Liver (tissue), 3 donors: ENCODE data around the gene XXYLT1.

Source experiments
- CTCF ChIP-seq: fragments of 150-350 bp; IDR thresholded peaks from 2 replicates; pipeline ENCODE4 v1.5.1; 2017; ENCODE audit warnings: improper control_type of control experiment, low read depth, low read length; ENCODE audit not compliant: missing input control
- EGR1 ChIP-seq, 2 donors: IDR thresholded peaks; 2 replicates each; pipeline ENCODE4 v1.6.1; 2016 to 2018; ENCODE audit warnings: antibody characterized with exemption in 2 of 2, low read depth in 2 of 2
- FOXA2 ChIP-seq: IDR thresholded peaks from 2 replicates; pipeline ENCODE4 v1.6.1; 2016; ENCODE audit warnings: antibody characterized with exemption
- HNF4A ChIP-seq, 2 donors: conservative IDR thresholded peaks; 2 replicates each; pipeline ENCODE4 v1.6.1; 2016; ENCODE audit warnings: antibody characterized with exemption in 2 of 2, mild to moderate bottlenecking in 2 of 2
- JUND ChIP-seq, 2 donors: IDR thresholded peaks; 2 replicates each; pipeline ENCODE4 v1.6.1; 2016; ENCODE audit warnings: antibody characterized with exemption in 2 of 2
- MAX ChIP-seq: IDR thresholded peaks from 2 replicates; pipeline ENCODE4 v1.6.1; 2016; ENCODE audit warnings: antibody characterized with exemption
- NR2F2 ChIP-seq: IDR thresholded peaks from 2 replicates; pipeline ENCODE4 v1.6.1; 2016; ENCODE audit warnings: antibody characterized with exemption
- REST ChIP-seq: IDR thresholded peaks from 2 replicates; pipeline ENCODE4 v1.6.1; 2016; ENCODE audit warnings: antibody characterized with exemption, mild to moderate bottlenecking
- TAF1 ChIP-seq: conservative IDR thresholded peaks from 2 replicates; pipeline ENCODE4 v1.6.1; 2016; ENCODE audit warnings: antibody characterized with exemption, mild to moderate bottlenecking
- donor health status: healthy.
- donor health status: healthy.

- TF ChIP-seq CTCF, result no peak
- TF ChIP-seq JUND (IDR thresholded peaks at IDR 0.05), result no peak
- no peak for TF ChIP-seq TAF1
- TF ChIP-seq MAX, result no peak
- TF ChIP-seq REST, result no peak
- TF ChIP-seq FOXA2, result no peak
- no peak for TF ChIP-seq NR2F2
- no peak for TF ChIP-seq EGR1 (IDR thresholded peaks at IDR 0.05; ENCODE audit: low read depth in 2 of 2)
- TF ChIP-seq HNF4A (conservative IDR thresholded peaks at IDR 0.05), result no peak
Observed at GRCh38 chr3:195256639-195257453, 14.1 kb downstream of the XXYLT1 start.
